Panc1 (cell line): ENCODE results near the gene SH3D19. TPM values are rescaled to one million over a fixed set of nuclear protein-coding genes. Genes with fewer than 3 reads are reported as not detected.

Experiments
- ATAC-seq: fragments of 200-7000 bp; cut with Tn5 transposase; 2 replicates; pipeline ENCODE4 v1.9.1; 2020; ENCODE audit warnings: mild to moderate bottlenecking, moderate library complexity
- BruUV-seq: library from RNA; stranded (reverse); fragments of 400-500 nt; replicated peaks from 2 replicates; lab custom pipeline; 2021; lab: Mats Ljungman, UMichigan
- CTCF ChIA-PET: fragments of 300-600 bp; sonication (Branson Sonifier 250); formaldehyde crosslinking; loops from one replicate; lab custom pipeline; 2022; ENCODE audit warnings: antibody characterized with exemption; lab: Charles Lee
- POLR2A ChIA-PET: fragments of 300-600 bp; sonication (Branson Sonifier 250); formaldehyde crosslinking; loops from one replicate; lab custom pipeline; 2022; ENCODE audit warnings: antibody characterized with exemption; lab: Charles Lee
- DNase-seq: peaks from one replicate; pipeline ENCODE4 v3.0.0-alpha.2; 2010; ENCODE audit warnings: low read depth, low spot score
- H3K27ac ChIP-seq: 2 replicates; pipeline ENCODE4 v1.5.1; 2011; ENCODE audit warnings: mild to moderate bottlenecking, low read length, inconsistent platforms
- H3K27me3 ChIP-seq: fragments of 200-500 bp; sonication (Bioruptor generic); 2 replicates; pipeline ENCODE4 v1.6.0; 2014; ENCODE audit warnings: low read length, inconsistent platforms; ENCODE audit not compliant: control insufficient read depth, insufficient read depth
- H3K36me3 ChIP-seq: fragments of 200-500 bp; sonication (Bioruptor generic); 2 replicates; pipeline ENCODE4 v1.5.1; 2014; ENCODE audit warnings: inconsistent platforms, mild to moderate bottlenecking, low read length, moderate library complexity; ENCODE audit not compliant: control insufficient read depth, insufficient read depth
- H3K4me1 ChIP-seq: 2 replicates; pipeline ENCODE4 v1.5.1; 2011; ENCODE audit warnings: inconsistent platforms, mild to moderate bottlenecking, low read length, moderate library complexity; ENCODE audit not compliant: control insufficient read depth, insufficient read depth
- H3K4me3 ChIP-seq, 2 experiments: 2 replicates each; pipeline ENCODE4 v1.5.1; 2011 to 2012; ENCODE audit warnings: low read depth in 2 of 2, low read length in 2 of 2, mild to moderate bottlenecking in 2 of 2, inconsistent platforms in 1 of 2, moderate library complexity in 1 of 2
- H3K9me3 ChIP-seq: fragments of 200-500 bp; sonication (Bioruptor generic); 2 replicates; pipeline ENCODE4 v1.5.1; 2014; ENCODE audit warnings: low read depth, mild to moderate bottlenecking, inconsistent platforms, low read length, moderate library complexity; ENCODE audit not compliant: control insufficient read depth, insufficient read depth
- CTCF ChIP-seq: fragments of 450-650 bp; IDR thresholded peaks from 2 replicates; pipeline ENCODE4 v1.5.1; 2017; ENCODE audit warnings: mild to moderate bottlenecking
- POLR2AphosphoS5 ChIP-seq: IDR thresholded peaks from 2 replicates; pipeline ENCODE4 v1.6.1; 2012; ENCODE audit warnings: mild to moderate bottlenecking, low read depth, low read length, moderate library complexity
- SIN3A ChIP-seq: IDR thresholded peaks from 2 replicates; pipeline ENCODE4 v1.6.1; 2012; ENCODE audit warnings: low read depth, mild to moderate bottlenecking, low read length, moderate library complexity, borderline replicate concordance; ENCODE audit not compliant: insufficient read depth
- TCF7L2 ChIP-seq: IDR thresholded peaks from 2 replicates; pipeline ENCODE4 v1.6.1; 2011; ENCODE audit warnings: mild to moderate bottlenecking, low read depth, low read length, inconsistent platforms
- in situ Hi-C: cut with HindIII; loops from 2 replicates; pipeline ENCODE4 v1.10.0; 2016; ENCODE audit warnings: low sequenced_read_pairs, low pct_unique_long_range_greater_than_20kb
- intact Hi-C: fragments of 100-400 bp; cut with micrococcal nuclease; formaldehyde crosslinking; loops from one replicate; pipeline ENCODE4 v1.10.0; 2022; ENCODE audit not compliant: unreplicated experiment
- total RNA-seq: library from RNA; stranded (reverse); gene quantifications from one replicate; pipeline ENCODE4 v1.2.1, GENCODE V29; 2021; ENCODE audit not compliant: unreplicated experiment
- TF ChIP-seq, protein P1 (sequence below), 2 experiments: IDR thresholded peaks; 2 replicates each; pipeline ENCODE4 v1.6.1; 2011 to 2012; ENCODE audit warnings: low read depth in 2 of 2, control low read depth in 1 of 2, low read length in 1 of 2, mild to moderate bottlenecking in 1 of 2, moderate library complexity in 1 of 2; ENCODE audit not compliant: insufficient read depth in 1 of 2

Gene SH3D19
- total RNA-seq, 1 experiment from 2014 or later, result 19.8 TPM

DNA sequence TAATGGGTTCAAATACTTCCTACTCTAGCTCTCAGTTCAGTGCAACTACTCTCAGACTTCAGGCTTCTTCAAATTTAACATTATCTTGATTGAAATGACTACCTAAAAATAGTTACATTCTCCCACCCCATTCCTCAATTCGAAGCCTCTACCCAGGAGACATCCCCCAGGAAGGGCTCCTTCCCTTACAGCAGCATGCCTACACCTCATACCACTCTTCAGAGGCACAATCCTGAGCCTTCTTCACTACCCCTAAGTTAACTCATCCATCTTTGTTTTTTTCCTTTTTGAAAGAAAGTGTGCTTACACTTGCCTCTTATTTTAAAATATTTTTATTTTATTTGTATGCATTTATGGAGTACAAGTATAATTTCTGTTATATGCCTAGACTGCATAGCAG, 65.7 kb downstream of the SH3D19 start:
- H3K27me3 ChIP-seq, result no peaks in the 10 kb centered on the region
- no peak overlapping the region for H3K27ac ChIP-seq
- POLR2A ChIA-PET, result no interaction called here
- in situ Hi-C loops, result no loop called here
- intact Hi-C loops, result no loop called here
- ATAC-seq (no peak), DNase-seq (no peak)
- TF ChIP-seq TCF7L2, result no peak
- TF ChIP-seq, protein P1, sequence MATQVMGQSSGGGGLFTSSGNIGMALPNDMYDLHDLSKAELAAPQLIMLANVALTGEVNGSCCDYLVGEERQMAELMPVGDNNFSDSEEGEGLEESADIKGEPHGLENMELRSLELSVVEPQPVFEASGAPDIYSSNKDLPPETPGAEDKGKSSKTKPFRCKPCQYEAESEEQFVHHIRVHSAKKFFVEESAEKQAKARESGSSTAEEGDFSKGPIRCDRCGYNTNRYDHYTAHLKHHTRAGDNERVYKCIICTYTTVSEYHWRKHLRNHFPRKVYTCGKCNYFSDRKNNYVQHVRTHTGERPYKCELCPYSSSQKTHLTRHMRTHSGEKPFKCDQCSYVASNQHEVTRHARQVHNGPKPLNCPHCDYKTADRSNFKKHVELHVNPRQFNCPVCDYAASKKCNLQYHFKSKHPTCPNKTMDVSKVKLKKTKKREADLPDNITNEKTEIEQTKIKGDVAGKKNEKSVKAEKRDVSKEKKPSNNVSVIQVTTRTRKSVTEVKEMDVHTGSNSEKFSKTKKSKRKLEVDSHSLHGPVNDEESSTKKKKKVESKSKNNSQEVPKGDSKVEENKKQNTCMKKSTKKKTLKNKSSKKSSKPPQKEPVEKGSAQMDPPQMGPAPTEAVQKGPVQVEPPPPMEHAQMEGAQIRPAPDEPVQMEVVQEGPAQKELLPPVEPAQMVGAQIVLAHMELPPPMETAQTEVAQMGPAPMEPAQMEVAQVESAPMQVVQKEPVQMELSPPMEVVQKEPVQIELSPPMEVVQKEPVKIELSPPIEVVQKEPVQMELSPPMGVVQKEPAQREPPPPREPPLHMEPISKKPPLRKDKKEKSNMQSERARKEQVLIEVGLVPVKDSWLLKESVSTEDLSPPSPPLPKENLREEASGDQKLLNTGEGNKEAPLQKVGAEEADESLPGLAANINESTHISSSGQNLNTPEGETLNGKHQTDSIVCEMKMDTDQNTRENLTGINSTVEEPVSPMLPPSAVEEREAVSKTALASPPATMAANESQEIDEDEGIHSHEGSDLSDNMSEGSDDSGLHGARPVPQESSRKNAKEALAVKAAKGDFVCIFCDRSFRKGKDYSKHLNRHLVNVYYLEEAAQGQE (IDR thresholded peaks at IDR 0.05; ENCODE audit: insufficient read depth in 1 of 2, low read depth in 2 of 2, low read length in 1 of 2), result no peak
- TF ChIP-seq CTCF, result no peak
- no peak for TF ChIP-seq POLR2AphosphoS5
- no peak for TF ChIP-seq SIN3A
- H3K4me3 ChIP-seq, result no peak overlapping the region
- CTCF ChIA-PET, result no interaction called here
- no peaks in the 10 kb centered on the region for H3K9me3 ChIP-seq
- no TSS peak for BruUV-seq
- no peaks in the 10 kb centered on the region for H3K36me3 ChIP-seq
- no peaks in the 10 kb centered on the region for H3K4me1 ChIP-seq

DNA sequence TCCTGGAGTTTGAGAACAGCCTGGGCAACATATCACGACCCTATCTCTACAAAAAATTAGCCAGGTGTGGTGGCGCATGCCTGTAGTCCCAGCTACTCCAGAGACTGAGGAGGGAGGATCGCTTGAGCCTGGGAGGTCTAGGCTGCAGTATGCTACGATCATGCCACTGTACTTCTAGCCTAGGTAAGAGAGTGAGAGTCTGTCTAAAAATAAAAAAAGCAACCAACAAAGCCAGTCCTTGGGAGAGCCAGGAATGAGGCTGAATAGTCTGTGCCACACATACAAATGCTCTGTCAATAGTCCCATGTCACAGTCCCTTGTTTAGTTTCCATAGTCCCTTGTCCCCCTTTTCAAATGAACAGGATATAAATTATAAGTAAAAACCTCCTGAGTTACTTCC, 67.7 kb downstream of the SH3D19 start:
- DNase-seq, result no peak
- Histone ChIP-seq H3K27ac (no peak overlapping the region), H3K27me3 (no peaks in the 10 kb centered on the region), H3K4me1 (no peaks in the 10 kb centered on the region), H3K36me3 (no peaks in the 10 kb centered on the region), H3K4me3 (no peak overlapping the region), H3K9me3 (no peaks in the 10 kb centered on the region)
- no peak for ATAC-seq
- intact Hi-C loops (no loop called here), in situ Hi-C loops (no loop called here)
- BruUV-seq, result no TSS peak
- TF ChIP-seq SIN3A (no peak), TCF7L2 (no peak)
- TF ChIP-seq, protein P1 (IDR thresholded peaks at IDR 0.05; ENCODE audit: insufficient read depth in 1 of 2, low read depth in 2 of 2, low read length in 1 of 2), result no peak
- ChIA-PET POLR2A (no interaction called here), CTCF (no interaction called here)
